Measurements from ENCODE around the gene TM2D3. TPM values are rescaled to one million over a fixed set of nuclear protein-coding genes. Genes with fewer than 3 reads are reported as not detected.

Gene TM2D3
- total and polyA plus RNA-seq, 2 donors (not counting 1 experiment from before 2014, with no cell fraction given), result 35.5 to 63.5 TPM

GRCh38 chr15:101609742-101610610, 42.2 kb downstream of the TM2D3 start:
- H3K27me3 Mint-ChIP-seq, result peaks cover 2% of the 10 kb centered on the region
- ATAC-seq (ENCODE audit: low read depth), result no peak
- intact Hi-C loops (cut with micrococcal nuclease), result no loop called here
- H3K27ac Mint-ChIP-seq, result no peak overlapping the region
- H3K27ac ChIP-seq (ENCODE audit: low read length in 2 of 2), result no peak overlapping the region
- ChIA-PET CTCF (no interaction called here), POLR2A (no interaction called here)
- H2AFZ ChIP-seq (ENCODE audit: insufficient read depth, low read depth, low read length, poor library complexity, severe bottlenecking), result no peak overlapping the region
- WGBS (ENCODE audit: insufficient coverage), result 90% methylated on average over 20 of the region's 23 CpGs
- H3K4me1 Mint-ChIP-seq, result no peaks in the 10 kb centered on the region
- H3K79me2 ChIP-seq (ENCODE audit: control insufficient read depth, insufficient read depth, low read length), result no peaks in the 10 kb centered on the region
- no peaks in the 10 kb centered on the region for H3K9me3 ChIP-seq (ENCODE audit: control extremely low read depth in 1 of 3, control insufficient read depth in 2 of 3, insufficient read depth in 1 of 3, low read length in 2 of 3)
- TF ChIP-seq CTCF (IDR thresholded peaks at IDR 0.05) (no peak), EZH2 (IDR thresholded peaks at IDR 0.05; ENCODE audit: borderline replicate concordance, insufficient read depth, low read depth, low read length, poor library complexity, severe bottlenecking) (no peak)
- no peak overlapping the region for H3K4me3 ChIP-seq (ENCODE audit: control extremely low read depth in 1 of 5, extremely low read depth in 1 of 5, insufficient read depth in 1 of 5, low read depth in 2 of 5, low read length in 4 of 5)
- no peaks in the 10 kb centered on the region for H3K27me3 ChIP-seq (replicated peaks in 1 of 4; ENCODE audit: control extremely low read depth in 1 of 4, control insufficient read depth in 3 of 4, insufficient read depth in 4 of 4, low read length in 3 of 4)
- H3K4me3 Mint-ChIP-seq, result no peak overlapping the region
- H3K9ac ChIP-seq (ENCODE audit: low read length), result no peak overlapping the region
- H3K36me3 ChIP-seq (replicated peaks in 1 of 2; ENCODE audit: control extremely low read depth in 1 of 2, control insufficient read depth in 1 of 2, extremely low read depth in 1 of 2, insufficient read depth in 2 of 2, low read length in 1 of 2), result no peaks in the 10 kb centered on the region
- H4K20me1 ChIP-seq (ENCODE audit: control insufficient read depth, insufficient read depth, low read length, poor library complexity, severe bottlenecking), result no peaks in the 10 kb centered on the region
- no peaks in the 10 kb centered on the region for H3K9me3 Mint-ChIP-seq (ENCODE audit: insufficient read depth)
- H3K4me1 ChIP-seq (ENCODE audit: control insufficient read depth in 2 of 2, insufficient read depth in 2 of 2, low read length in 2 of 2), result no peaks in the 10 kb centered on the region
- DNase-seq, result no peak
- no peak overlapping the region for H3K4me2 ChIP-seq (replicated peaks; ENCODE audit: low read depth, low read length, poor library complexity, severe bottlenecking)

- Histone ChIP-seq H3K36me3 (replicated peaks in 1 of 2; ENCODE audit: control extremely low read depth in 1 of 2, control insufficient read depth in 1 of 2, extremely low read depth in 1 of 2, insufficient read depth in 2 of 2, low read length in 1 of 2) (no peaks in the 10 kb centered on the region), H3K9me3 (ENCODE audit: control extremely low read depth in 1 of 3, control insufficient read depth in 2 of 3, insufficient read depth in 1 of 3, low read length in 2 of 3) (no peaks in the 10 kb centered on the region), H3K4me1 (ENCODE audit: control insufficient read depth in 2 of 2, insufficient read depth in 2 of 2, low read length in 2 of 2) (no peaks in the 10 kb centered on the region), H2AFZ (ENCODE audit: insufficient read depth, low read depth, low read length, poor library complexity, severe bottlenecking) (no peak overlapping the region), H3K4me2 (replicated peaks; ENCODE audit: low read depth, low read length, poor library complexity, severe bottlenecking) (no peak overlapping the region), H3K9ac (ENCODE audit: low read length) (no peak overlapping the region), H3K27me3 (replicated peaks in 1 of 4; ENCODE audit: control extremely low read depth in 1 of 4, control insufficient read depth in 3 of 4, insufficient read depth in 4 of 4, low read length in 3 of 4) (peaks cover 0 to 6% (median 0%) of the 10 kb centered on the region in 4 experiments), H3K27ac (ENCODE audit: low read length in 2 of 2) (no peak overlapping the region), H4K20me1 (ENCODE audit: control insufficient read depth, insufficient read depth, low read length, poor library complexity, severe bottlenecking) (no peaks in the 10 kb centered on the region), H3K79me2 (ENCODE audit: control insufficient read depth, insufficient read depth, low read length) (no peaks in the 10 kb centered on the region), H3K4me3 (ENCODE audit: control extremely low read depth in 1 of 5, extremely low read depth in 1 of 5, insufficient read depth in 1 of 5, low read depth in 2 of 5, low read length in 4 of 5) (no peak overlapping the region)
- Mint-ChIP-seq H3K4me1 (no peaks in the 10 kb centered on the region), H3K4me3 (no peak overlapping the region), H3K9me3 (ENCODE audit: insufficient read depth) (peaks cover 2% of the 10 kb centered on the region), H3K27me3 (peaks cover 12% of the 10 kb centered on the region), H3K27ac (no peak overlapping the region)
- ATAC-seq (ENCODE audit: low read depth), result no peak
- CTCF ChIA-PET, result no interaction called here
- WGBS (ENCODE audit: insufficient coverage), result 87% methylated on average over 9 of the region's 9 CpGs
- TF ChIP-seq EZH2 (IDR thresholded peaks at IDR 0.05; ENCODE audit: borderline replicate concordance, insufficient read depth, low read depth, low read length, poor library complexity, severe bottlenecking) (no peak), CTCF (IDR thresholded peaks at IDR 0.05) (no peak)
- DNase-seq, result no peak
- POLR2A ChIA-PET, result no interaction called here
- intact Hi-C loops (cut with micrococcal nuclease), result no loop called here
Measured at GRCh38 chr15:101608201-101608600, 44.0 kb downstream of the TM2D3 start.

Data from B cell (primary cell).